HG03025 (cell line): ENCODE results near the gene ZNF227.
"Not testable (repeated sequence)": the region's sequence is repeated elsewhere in the genome, so short reads cannot be mapped to it uniquely, and the experiment has no call there.

Source experiments
- ATAC-seq: cut with Tn5 transposase; IDR thresholded peaks from one replicate; pipeline ENCODE4 v1.9.1; 2021; ENCODE audit warnings: mild to moderate bottlenecking, moderate library complexity; ENCODE audit not compliant: unreplicated experiment, low FRiP score

ZNF227 gene

DNA sequence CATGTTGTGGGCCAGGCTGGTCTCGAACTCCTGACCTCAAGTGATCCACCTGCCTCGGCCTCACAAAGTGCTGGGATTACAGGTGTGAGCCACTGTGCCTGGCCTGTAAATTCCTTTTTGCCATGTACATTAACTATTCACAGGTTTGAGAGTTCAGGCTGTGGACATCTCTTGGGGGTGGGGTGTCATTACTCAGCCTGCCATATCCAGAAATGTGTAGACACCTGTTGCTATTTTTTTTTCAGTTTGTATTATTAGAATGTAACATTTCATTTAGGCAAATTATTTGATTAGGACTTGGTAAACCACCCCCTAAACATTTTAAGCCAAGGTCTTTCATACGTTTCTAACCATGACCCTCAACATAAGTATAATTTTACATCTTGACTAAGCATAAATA is 20.5 kb downstream of the ZNF227 start:
- ATAC-seq, result no peak

DNA sequence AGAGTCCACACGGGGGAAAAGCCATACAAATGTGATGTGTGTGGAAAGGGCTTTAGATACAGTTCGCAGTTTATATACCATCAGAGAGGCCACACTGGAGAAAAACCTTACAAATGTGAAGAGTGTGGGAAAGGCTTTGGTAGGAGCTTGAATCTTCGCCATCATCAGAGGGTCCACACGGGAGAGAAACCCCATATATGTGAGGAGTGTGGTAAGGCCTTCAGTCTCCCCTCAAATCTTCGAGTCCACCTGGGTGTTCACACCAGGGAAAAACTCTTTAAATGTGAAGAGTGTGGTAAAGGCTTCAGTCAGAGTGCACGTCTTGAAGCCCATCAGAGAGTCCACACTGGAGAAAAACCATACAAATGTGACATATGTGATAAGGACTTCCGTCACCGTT is 24.1 kb downstream of the ZNF227 start:
- no peak for ATAC-seq

DNA sequence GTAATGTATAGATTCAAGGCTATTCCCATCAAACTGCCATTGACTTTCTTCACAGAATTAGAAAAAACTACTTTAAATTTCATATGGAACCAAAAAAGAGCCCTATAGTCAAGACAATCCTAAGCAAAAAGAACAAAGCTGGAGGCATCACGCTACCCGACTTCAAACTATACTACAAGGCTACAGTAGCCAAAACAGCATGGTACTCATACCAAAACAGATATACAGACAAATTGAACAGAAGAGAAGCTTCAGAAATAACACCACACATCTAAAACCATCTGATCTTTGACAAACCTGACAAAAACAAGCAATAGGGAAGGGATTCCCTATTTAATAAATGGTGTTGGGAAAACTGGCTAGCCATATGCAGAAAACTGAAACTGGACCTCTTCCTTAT is 40.0 kb downstream of the ZNF227 start:
- ATAC-seq, result not testable (repeated sequence)

DNA sequence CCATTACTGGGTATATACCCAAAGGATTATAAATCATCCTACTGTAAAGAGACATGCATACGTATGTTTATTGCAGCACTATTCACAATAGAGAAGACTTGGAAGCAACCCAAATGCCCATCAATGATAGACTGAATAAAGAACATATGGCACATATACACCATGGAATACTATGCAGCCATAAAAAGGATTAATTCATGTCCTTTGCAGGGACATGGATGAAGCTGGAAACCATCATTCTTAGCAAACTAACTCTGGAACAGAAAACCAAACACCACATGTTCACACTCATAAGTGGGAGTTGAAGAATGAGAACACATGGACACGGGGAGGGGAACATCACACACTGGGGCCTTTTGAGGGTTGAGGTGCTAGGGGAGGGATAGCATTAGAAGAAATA is 41.1 kb downstream of the ZNF227 start:
- ATAC-seq, result not testable (repeated sequence)

DNA sequence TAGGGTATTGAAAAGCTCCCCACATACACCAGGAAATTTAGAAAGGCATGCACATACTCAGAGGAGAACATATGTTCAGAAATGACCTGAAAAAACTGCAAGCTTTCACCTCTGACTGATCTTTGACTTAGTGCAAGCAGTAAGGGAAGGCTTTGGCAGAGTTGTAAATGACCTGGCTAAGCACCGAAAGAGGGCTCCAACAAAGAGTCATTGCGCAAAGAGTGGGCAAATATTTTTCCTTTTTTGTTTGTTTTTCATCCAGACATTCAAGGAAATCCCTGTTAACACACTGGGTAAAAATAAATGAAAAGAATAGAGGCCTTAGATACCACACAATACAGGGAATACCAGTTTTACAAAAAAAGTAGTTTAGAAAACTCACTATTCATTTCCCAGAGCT is 42.2 kb downstream of the ZNF227 start:
- ATAC-seq, result no peak

DNA sequence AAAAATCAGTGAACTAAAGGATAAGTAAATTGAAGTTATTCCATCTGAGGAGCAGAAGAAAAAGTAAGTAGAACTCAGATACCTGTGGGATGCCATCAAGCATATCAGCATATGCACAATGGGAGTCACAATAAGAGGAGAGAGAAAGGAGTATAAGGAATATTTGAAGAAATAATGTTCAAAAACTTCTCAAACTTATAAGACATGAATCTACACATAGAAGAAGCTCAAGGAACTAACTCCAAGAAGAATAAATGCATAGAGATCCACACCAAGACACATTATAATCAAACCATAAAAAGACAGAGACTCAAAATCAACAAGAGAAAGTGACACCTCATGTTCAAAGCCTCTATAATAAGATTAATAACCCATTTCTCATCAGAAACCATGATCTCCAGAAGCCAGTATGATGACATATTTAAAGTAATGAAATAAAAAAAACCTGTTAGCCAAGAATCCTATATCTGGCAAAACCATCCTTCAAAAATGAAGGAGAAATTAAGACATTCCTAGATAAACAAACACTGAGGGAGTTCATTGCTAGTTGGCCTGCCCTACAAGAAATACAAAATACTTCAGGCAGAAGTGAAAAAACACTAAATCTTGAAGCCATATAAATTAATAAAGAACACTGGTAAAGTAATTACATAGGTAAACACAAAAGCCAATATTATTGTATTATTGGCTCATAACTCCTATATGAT is 43.5 kb downstream of the ZNF227 start:
- no peak for ATAC-seq

DNA sequence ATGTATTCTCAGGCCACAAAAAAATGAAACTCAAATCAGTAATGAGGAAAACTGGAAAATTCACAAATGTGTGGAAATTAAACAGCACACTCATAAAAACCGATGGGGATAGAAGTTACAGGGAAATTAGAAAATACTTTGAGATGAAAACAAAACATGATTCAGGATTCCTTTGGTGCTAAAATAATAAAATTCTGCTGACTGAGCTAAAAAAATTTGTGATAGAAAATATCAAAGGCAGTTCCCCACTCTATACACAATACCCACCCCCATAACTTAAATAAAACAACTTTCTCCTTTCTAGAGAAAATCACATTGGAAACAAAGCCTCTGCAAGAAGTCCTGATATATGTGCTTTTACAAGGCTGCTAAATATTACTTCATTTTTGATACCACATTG is 45.8 kb downstream of the ZNF227 start:
- ATAC-seq, result no peak

DNA sequence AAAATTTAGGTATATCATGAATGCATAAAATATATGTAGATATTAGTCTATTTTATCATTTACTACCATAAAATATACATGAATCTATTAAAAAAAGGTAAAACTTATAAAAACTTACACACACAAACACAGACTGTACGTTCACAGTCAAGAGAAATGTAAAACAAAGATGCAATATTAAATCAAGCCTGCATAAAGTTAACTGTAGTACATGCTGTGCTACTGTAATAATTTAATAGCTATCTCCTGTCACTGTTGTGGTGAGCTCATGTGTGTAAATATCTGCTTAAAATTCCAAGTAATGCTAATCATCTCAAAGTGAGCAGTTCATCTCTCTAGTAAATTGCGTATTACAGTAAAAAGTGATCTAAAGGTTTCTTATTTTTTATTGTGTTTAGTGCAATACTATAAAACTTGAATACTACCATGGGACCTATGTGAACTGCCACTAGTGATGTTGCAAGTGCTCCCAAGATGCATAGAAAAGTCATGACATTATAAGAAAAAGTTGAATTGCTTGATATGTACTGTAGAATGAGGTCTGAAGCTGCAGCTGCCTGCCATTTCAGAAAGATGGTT is 46.6 kb downstream of the ZNF227 start:
- ATAC-seq, result no peak

DNA sequence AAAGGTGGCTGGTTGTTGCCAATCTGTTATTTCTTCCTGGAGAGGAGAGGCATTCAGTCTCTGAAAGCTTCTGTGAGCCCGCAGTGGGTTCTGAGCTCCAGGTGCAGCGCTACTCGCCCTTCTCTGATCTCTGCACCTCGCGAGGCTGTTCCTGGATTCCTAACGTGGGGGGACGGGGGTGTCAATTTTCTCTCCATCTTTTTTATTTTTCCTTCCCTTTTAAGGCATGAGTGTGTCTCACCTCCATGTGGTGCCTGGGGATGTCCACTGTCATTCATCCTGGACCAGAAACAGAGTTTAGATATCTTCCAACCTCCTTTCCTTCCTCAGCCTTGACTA is 48.0 kb downstream of the ZNF227 start:
- no peak for ATAC-seq

DNA sequence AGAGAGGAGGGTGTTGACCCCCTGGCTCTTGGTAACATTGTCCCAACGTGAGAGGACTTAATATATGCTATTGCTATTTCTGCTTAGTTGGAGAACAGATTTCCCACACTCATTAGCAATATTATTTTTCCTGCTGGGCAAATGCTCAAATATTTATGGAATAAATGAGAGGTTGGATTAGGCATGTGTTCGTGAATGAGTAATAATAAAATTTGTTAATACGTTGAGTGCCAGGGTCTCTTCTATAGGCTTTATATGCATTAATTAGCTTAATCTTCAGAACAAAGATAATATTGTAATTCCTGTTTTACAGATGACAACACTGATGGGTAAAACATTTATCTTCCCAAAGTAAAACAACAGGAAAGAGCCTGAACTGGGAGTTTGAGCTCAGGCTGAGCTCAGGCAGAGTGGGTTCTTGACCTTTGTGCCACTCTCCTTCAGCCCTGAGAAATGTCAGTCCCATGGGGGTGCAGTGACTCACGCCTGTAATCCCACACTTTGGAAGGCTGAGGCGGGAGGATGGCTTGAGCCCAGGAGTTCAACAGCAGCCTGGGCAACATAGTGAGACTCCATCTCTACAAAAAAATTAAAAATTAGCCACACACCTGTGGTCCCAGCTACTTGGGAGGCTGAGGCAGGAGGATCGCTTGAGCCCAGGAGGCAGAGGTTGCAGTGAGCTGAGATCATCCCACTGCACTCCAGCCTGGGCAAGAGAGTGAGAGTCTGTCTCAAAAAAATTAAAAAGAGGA is 48.5 kb downstream of the ZNF227 start:
- no peak for ATAC-seq

DNA sequence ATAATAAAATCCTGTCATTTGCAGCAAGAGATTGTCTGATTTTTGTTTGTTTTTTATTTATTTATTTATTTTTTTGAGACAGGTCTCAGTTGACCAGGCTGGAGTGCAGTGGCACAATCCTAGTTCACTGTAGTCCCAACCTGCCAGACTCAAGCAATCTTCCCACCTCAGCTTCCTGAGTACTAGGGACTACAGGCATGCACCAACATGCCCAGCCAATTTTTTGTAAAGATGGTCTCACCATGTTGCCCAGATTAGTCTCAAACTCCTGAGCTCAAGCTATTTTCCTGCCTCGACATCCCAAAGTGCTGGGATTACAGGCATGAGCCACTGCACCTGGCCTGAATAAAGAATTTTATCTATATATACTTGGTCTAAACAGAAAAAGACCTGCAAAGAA is 65.0 kb downstream of the ZNF227 start:
- ATAC-seq, result no peak

DNA sequence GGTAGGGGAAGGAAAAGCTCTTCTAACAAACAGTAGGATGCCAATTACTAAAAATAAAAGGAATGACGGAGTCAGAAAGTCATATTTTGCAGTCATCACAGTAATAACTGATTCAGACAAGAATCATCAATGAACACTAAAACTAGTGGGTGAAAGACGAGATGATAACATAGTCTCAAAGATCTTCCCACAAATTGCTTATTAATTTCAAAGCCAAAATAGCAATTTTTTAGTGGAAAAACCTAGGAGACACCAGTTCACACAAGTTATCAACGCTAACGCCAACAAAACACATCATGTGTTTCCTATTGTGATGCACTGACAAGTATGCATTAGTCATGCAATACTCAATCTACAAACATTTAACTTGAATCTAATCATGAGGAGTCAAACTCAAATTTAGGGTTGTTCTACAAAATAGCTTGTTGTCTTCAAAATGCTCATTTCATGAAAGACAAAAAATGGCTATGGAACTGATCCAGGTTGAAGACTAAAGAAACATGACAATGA is 65.9 kb downstream of the ZNF227 start:
- ATAC-seq, result no peak

DNA sequence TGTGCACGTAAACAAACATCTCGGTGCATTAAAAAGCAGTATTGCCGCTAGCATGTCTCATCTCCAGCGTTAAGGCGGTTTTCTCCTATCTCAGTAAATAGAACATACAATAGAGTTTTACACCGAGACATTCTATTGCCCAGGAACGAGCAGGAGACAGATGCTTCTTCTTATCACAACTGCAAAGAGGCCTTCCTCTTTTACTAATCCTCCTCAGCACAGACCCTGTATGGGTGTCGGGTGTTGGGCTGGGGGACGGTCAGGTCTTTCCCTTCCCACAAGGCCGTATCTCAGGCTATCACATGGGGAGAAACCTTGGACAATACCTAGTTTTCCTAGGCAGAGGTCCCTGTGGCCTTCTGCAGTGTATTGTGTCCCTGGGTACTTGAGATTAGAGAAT is 68.6 kb downstream of the ZNF227 start:
- ATAC-seq, result no peak

DNA sequence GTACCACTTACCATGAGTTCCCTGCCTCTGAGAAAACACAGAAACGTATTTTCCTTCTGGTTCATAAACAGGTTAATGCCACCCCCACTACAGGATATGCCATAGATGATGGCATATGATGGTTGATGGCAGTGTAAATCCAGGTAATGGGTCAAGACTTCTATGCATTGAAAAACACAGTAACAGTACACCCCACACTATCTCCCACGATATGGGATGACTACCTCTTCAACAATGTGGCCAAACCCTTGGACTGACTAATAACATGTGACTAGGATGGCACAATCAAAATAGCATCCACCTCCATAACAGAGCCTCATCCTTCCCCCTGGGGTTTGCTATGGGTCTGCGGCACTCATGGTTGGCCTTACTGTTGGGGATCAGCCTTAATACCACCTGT is 70.5 kb downstream of the ZNF227 start:
- ATAC-seq, result no peak

DNA sequence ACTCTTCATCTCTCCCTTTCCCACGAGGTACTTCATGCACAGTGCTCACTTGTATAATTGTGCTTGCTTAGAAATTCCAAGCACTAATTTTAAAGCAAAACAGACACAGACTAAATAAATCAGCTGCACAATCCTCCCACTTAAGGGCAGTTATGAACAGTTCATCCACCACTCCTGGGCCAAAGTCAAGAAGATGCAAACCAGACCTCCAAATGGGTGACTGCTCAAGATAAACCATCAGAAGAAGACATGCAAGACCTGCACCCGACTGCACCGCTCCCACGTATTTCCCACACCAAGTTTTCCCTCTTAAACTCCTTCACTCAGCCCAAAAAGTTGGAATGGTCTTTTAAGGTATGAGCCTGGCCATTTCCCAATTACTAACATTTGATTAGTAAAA is 72.6 kb downstream of the ZNF227 start:
- no peak for ATAC-seq
